ENCODE measurements around the gene FOXB1. TPM values are rescaled to one million over a fixed set of nuclear protein-coding genes. Genes with fewer than 3 reads are reported as not detected.

Gene FOXB1
- total RNA-seq, 4 donors from 2014 or later: not detected

GRCh38 chr15:60009980-60010732, 6.0 kb downstream of the FOXB1 start:
- peaks cover 11 to 63% of the 10 kb centered on the region in 2 donors for H3K27me3 ChIP-seq
- intact Hi-C loops (cut with DNase I; ENCODE audit: low total_unique reads): no loop called here
- H3K4me3 ChIP-seq: no peak overlapping the region
- no peaks in the 10 kb centered on the region for H3K36me3 ChIP-seq
- TF ChIP-seq POLR2A (IDR thresholded peaks at IDR 0.05): no peak
- TF ChIP-seq CTCF (IDR thresholded peaks at IDR 0.05): no peak
- DNase-seq: no peak
- peaks cover 0 to 13% of the 10 kb centered on the region in 2 donors for H3K4me1 ChIP-seq
- H3K27ac ChIP-seq: no peak overlapping the region
- no peaks in the 10 kb centered on the region for H3K9me3 ChIP-seq

GRCh38 chr15:60010858-60011257, 6.7 kb downstream of the FOXB1 start:
- Histone ChIP-seq H3K4me3 (no peak overlapping the region), H3K27me3 (peaks cover 7 to 56% of the 10 kb centered on the region in 2 donors), H3K4me1 (peaks cover 0 to 6% of the 10 kb centered on the region in 2 donors), H3K36me3 (no peaks in the 10 kb centered on the region), H3K27ac (no peak overlapping the region), H3K9me3 (no peaks in the 10 kb centered on the region)
- intact Hi-C loops (cut with DNase I; ENCODE audit: low total_unique reads): no loop called here
- DNase-seq: no peak
- TF ChIP-seq CTCF (IDR thresholded peaks at IDR 0.05) (no peak), POLR2A (IDR thresholded peaks at IDR 0.05) (no peak)

- intact Hi-C loops (cut with DNase I; ENCODE audit: low total_unique reads): no loop called here
- Histone ChIP-seq H3K36me3 (no peaks in the 10 kb centered on the region), H3K4me3 (no peak overlapping the region), H3K9me3 (no peaks in the 10 kb centered on the region), H3K27me3 (peaks cover 2 to 38% of the 10 kb centered on the region in 2 donors), H3K27ac (no peak overlapping the region), H3K4me1 (no peaks in the 10 kb centered on the region)
- TF ChIP-seq CTCF (IDR thresholded peaks at IDR 0.05) (no peak), POLR2A (IDR thresholded peaks at IDR 0.05) (no peak)
- DNase-seq: no peak
These were observed 8.6 kb downstream of the FOXB1 start for GRCh38 chr15:60012695-60013094.

GRCh38 chr15:60017538-60018520, 13.7 kb downstream of the FOXB1 start:
- Histone ChIP-seq H3K27ac (no peak overlapping the region), H3K4me3 (no peak overlapping the region), H3K36me3 (no peaks in the 10 kb centered on the region), H3K4me1 (no peaks in the 10 kb centered on the region), H3K27me3 (peaks cover 0 to 9% of the 10 kb centered on the region in 2 donors), H3K9me3 (no peaks in the 10 kb centered on the region)
- intact Hi-C loops (cut with DNase I; ENCODE audit: low total_unique reads): no loop called here
- TF ChIP-seq CTCF (IDR thresholded peaks at IDR 0.05) (no peak), POLR2A (IDR thresholded peaks at IDR 0.05) (no peak)
- DNase-seq: no peak

- TF ChIP-seq CTCF (IDR thresholded peaks at IDR 0.05): no peak
- TF ChIP-seq POLR2A (IDR thresholded peaks at IDR 0.05): no peak
- Histone ChIP-seq H3K36me3 (no peaks in the 10 kb centered on the region), H3K4me1 (no peaks in the 10 kb centered on the region), H3K9me3 (no peaks in the 10 kb centered on the region), H3K27me3 (peaks cover 0 to 4% of the 10 kb centered on the region in 2 donors), H3K4me3 (no peak overlapping the region), H3K27ac (no peak overlapping the region)
- intact Hi-C loops (cut with DNase I; ENCODE audit: low total_unique reads): no loop called here
- DNase-seq: no peak
These were observed 16.6 kb downstream of the FOXB1 start for GRCh38 chr15:60020736-60021135.
